ENCODE results near the gene HOXA4. TPM values are rescaled to one million over a fixed set of nuclear protein-coding genes. Genes with fewer than 3 reads are reported as not detected.

HOXA4 gene
- under 1 TPM in 1 of 2 experiments, not detected in 1; 0.19 TPM for total RNA-seq

DNA sequence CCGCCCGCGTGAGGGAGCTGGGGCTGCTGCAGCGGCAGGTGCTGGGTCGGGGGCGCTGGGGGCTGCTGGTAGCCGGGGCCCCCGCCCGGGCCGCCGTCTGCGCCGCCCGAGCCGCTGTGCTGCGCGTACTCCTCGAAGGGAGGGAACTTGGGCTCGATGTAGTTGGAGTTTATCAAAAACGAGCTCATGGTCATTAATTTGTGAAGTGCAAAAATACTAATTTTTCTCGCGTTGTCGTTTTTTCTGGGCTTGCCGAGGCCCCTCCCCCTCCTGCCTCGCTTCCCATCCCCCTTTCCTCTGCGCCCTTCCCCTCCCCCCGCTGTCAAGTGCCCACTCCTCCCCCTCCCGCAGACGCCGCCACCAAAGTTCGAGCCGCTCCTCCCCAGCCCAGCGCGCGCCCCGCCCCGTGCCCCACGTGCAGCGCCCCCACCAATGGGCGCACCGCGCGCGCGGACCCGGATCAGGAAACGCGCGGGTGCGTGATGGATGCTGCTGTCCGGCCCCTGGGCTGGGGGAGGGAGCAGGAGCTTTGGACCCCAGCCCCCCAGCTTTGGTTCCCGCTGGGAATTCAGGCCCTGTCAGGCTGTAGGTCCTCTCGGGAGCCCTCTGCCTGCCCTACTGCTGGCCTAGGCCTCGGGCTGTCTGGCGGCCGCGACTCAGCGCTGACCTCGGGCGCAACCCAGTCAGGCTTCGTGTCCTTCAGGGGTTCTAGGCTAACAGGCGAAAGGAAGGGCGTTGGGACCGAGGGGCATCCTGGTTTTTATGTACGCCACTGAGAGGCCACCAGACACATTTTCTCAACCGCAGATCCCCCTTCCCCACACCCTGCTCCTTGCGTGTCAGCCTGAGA, at the start of gene HOXA4:
Gene HOXA4, minus strand, starts transcription at position 218 of the 850 bp plus-strand sequence. Its CDS starts 24 bp downstream, at position 194.
- POLR2A ChIA-PET, result interaction anchor here (1.0 kb wide), 1 partner anchor 10 kb away, joined by 6 read pairs; no protein-coding TSS in a partner anchor

DNA sequence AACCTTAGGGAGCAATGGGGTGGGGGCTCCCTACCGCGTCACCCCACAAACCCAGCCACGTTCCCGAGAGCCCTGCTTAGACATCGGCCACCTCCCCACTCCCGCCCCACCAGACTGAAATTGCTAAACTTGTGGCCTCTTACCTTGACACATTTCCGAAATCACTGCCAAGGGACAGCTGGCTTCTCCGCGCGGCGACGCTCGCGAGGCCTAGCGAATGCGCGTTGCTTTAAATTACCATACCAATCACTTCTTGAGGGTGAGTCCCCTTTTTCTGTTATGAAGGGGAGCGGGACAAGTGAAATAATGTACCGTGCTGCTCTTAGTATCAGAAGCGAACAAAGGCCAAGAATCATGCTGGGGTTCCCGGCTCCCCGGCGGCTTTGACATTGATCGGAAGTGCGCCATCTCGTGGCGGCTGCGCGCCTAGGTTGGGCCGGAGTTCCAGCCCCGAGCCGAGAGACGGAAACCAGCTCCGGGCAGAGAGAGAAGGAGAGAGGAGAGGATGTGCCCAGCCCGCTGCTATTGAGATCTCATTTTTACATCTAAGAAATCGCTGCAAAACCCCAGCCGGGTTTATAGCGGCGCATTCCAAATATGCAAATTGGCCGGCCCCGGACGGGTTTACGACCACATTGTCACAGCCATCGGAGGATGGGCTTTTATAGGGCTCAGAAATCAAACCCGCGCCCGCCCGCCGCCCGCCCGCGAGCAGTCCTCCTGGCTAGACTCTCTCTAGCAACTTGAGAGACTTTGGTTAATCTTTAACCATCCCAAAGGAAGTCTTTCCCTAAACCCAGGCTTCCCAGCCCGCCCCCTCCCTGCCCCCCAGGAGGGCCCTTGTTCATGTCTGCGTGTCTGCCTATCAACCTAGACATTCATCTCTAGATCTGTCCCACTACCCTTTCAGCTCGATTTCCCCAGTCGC, 49.2 kb upstream of the HOXA4 start:
- ChIA-PET CTCF (interaction anchor here (0.7 to 2.2 kb wide), 7 partner anchors 9 to 39 kb away, joined by 3 to 10 read pairs (median 4); partner anchors contain the start of gene HOXA13), POLR2A (no interaction called here)

More for the DNA sequence above, at the start of gene HOXA4:
- CTCF ChIA-PET, result interaction anchor here (1.5 to 1.7 kb wide), 2 partner anchors 20 to 30 kb away, joined by 4 read pairs; no protein-coding TSS in a partner anchor

DNA sequence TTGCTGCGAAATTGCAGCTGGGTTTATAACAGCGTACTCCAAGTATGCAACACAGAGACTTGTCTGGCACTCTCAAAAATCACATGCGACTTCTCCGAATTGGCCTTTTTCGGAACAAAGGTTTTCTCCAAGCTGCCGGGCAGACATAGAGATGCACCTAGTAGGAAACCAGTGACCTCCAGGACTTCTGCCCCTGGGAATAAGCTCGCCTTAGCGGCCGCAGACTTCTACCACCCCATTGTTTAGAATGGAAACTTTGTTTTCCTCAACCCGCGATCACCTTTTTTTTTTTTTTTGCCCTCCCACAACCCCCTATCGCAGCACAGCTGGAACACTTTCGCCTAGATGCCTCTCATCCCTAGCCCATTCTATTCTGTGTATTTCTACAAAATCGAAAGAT, 48.5 kb upstream of the HOXA4 start:
- ChIA-PET CTCF (interaction anchor here (0.7 to 2.2 kb wide), 7 partner anchors 9 to 378 kb away, joined by 3 to 10 read pairs (median 4); partner anchors contain the start of gene HOXA13), POLR2A (no interaction called here)

DNA sequence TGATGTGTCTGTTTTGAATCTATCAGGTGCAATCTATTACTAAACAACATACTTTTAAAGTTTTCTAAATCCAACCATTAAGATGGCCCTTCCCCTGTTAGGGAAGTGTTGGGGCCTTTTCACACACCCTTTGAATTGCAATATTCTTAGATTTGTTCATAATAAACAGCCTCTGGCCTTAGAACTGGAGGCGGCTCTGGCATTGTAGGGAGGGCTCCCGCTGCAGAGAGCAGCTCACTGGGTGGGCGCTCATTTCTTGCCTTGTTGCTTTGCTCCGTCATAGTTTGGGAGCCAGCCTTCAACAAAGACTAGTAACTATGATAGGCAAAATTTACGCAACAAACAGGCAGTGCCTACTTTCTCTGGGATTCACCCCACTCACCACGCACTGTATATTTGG, 47.8 kb upstream of the HOXA4 start:
- CTCF ChIA-PET, result interaction anchor here (0.7 to 2.2 kb wide), 4 partner anchors 12 to 379 kb away, joined by 3 to 10 read pairs (median 6); no protein-coding TSS in a partner anchor
- POLR2A ChIA-PET, result no interaction called here

DNA sequence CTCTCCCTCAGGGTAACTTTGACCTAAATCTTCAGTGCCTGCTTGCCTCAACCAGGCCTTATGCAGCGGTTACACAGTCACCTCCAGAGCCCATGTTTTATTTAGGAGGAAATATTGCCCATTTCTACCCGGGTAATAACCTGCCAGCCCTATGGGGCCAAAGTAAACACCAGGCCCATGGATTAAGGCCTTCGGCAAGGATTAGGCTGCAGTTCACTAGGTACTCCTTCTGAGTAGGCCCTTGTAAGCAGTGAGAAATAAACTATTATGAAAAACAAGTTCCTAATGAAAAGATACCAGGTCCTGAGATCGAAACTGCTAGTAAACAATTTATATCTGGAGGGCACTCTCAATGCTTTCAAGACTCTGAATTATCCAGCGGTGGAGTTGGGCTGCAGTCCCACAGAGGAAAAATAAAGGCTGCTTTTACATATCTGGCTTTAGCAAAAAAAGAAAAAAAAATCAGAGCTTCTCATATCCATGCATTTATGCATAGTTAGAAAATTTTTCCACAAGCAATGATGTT, 47.3 kb upstream of the HOXA4 start:
- ChIA-PET POLR2A (no interaction called here), CTCF (interaction anchor here (1.3 to 2.2 kb wide), 2 partner anchors 13 to 41 kb away, joined by 3 to 10 read pairs; no protein-coding TSS in a partner anchor)

DNA sequence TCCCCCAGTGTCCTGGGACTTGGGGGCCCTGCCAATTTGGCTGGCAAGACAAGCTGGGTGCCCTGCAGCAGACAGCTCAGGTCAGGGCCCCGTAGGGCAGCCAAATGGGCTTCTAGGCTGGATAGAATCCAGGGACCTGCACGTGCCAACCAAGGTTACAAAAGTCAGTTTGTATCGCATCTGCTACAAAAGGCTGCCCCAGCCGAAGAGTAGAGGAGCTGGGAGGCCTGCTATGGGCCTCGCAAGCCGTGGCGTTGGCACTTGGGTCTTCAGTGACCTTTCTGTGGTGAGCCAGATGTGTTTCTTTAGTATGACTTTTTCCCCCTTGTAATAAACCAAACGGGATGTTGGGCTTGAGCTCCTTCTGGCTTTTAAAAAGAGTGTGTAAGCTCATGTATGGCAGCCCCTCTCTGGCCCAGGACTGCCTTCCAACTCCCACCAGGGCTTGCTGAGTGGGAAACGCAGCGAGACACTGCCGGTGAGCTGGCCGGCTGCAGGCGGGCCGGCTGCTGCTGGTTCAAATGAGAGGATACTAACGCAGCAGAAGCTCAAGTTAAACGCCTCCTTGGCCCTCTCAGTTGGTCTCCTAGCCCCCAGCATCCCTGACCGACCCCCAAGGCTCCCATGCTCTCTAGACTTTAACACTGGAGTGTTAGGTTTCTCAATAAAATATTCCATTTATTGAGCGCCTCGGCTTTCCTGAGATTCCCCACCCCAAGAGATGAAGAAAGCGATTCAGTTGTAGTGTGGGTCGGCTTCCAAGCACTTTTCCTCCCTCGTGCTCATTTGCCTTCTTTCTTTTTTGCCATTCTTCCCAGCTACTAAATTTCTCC, 46.6 kb upstream of the HOXA4 start:
- ChIA-PET POLR2A (no interaction called here), CTCF (no interaction called here)

DNA sequence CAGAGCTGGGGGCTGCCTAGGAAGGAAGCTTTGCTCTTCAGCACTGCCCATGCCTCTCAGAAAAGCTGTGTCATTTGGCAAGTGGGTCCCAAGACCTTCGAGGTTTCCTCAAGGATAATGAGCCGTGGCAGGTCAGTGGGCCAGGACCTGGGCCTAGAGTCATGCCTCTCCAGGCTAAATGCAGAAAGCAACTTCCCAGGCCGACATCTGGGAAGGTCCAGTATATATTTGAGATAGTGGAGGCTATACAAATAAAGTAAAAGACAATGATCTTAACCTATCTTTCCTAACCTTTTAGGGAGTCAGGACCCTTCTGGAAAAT, 45.9 kb upstream of the HOXA4 start:
- POLR2A ChIA-PET, result no interaction called here
- CTCF ChIA-PET, result interaction anchor here (1.0 kb wide), 1 partner anchor 9 kb away, joined by 4 read pairs; no protein-coding TSS in a partner anchor

DNA sequence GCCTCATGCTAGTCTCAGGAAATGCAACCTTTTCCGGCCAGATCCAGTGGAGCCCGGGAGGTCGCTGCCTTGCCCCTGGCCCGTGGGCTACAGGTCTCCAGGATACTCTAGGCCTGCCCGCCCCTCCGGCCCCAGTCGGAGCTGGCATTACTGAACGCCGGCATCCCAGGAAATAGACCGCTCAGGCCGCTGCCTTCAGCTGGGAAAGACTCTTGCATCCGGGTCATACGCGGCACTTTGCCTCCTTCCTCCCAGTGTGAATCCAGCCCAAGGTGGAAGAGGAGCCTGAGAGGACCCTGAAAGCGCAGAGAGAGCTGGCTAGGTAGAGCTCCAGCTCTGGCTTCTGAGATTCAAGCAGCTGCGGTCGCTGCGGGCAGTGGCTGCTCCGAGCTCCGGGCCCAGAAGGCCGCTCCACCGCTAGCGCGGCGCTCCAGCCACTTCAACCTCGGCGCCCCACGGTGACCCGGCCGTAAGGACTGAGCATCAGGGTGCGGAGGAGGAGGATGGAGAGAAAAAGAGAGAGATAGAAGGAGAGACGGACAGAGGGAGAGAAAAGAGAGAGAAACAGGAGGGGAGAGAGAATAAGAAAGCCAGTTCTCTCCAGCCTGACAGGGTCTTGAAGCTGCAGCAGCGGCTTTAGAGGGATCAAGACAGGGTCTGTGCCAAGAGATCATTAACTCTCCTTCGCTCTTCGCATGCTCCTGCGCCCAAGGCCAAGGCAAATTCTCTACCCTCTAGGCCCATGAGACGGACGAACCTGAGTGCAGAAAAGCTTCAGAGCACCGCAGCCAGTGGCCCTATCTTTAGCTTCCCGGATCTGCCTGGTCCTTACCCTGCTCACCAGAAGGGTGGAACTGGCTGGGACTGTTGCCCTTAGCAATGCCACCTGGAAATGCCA, 45.3 kb upstream of the HOXA4 start:
- ChIA-PET CTCF (interaction anchor here (1.0 to 4.2 kb wide), 2 partner anchors 10 to 14 kb away, joined by 4 to 19 read pairs; no protein-coding TSS in a partner anchor), POLR2A (interaction anchor here (0.6 kb wide), 1 partner anchor 602 kb away, joined by 5 read pairs; no protein-coding TSS in a partner anchor)

DNA sequence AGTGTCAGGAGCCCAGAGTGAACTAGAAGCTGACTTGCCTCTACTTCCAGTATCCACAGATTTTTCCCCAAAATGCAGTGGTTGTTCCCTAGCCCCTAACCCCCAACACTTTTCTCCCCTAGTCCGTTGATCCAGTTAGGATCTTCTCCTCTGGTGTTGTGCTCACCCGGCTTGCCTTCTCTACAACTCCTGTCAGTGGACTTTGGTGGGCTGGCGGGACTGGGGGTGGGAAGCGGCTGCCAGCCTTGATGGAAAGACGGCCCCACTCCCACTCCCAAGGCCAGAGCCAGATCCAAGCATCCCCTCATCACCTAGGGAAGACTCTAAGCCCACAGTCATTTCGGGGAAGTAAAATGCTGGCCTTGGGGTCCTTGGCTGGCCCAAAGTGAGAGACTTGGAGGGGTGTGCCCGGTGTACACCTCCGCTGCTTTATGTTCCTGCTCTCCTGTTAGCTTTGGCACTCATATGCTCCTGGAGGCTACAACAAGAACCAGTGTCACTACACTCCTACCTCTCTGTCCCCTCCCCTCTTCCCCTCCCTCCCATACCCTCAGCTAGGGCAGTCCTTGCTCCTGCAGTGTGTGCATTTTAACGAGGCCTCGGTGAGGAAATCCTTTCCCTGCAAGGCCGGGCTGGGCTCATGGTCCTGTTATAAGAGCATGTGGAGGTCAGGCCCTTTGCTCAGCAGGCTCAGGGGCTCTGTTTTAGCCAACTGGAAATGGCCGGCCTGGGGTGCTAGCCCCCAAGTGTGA, 44.5 kb upstream of the HOXA4 start:
- ChIA-PET CTCF (interaction anchor here (1.3 to 4.2 kb wide), 2 partner anchors 13 to 19 kb away, joined by 3 to 19 read pairs; partner anchors contain the start of gene HOXA7), POLR2A (interaction anchor here (0.6 kb wide), 1 partner anchor 603 kb away, joined by 5 read pairs; no protein-coding TSS in a partner anchor)

DNA sequence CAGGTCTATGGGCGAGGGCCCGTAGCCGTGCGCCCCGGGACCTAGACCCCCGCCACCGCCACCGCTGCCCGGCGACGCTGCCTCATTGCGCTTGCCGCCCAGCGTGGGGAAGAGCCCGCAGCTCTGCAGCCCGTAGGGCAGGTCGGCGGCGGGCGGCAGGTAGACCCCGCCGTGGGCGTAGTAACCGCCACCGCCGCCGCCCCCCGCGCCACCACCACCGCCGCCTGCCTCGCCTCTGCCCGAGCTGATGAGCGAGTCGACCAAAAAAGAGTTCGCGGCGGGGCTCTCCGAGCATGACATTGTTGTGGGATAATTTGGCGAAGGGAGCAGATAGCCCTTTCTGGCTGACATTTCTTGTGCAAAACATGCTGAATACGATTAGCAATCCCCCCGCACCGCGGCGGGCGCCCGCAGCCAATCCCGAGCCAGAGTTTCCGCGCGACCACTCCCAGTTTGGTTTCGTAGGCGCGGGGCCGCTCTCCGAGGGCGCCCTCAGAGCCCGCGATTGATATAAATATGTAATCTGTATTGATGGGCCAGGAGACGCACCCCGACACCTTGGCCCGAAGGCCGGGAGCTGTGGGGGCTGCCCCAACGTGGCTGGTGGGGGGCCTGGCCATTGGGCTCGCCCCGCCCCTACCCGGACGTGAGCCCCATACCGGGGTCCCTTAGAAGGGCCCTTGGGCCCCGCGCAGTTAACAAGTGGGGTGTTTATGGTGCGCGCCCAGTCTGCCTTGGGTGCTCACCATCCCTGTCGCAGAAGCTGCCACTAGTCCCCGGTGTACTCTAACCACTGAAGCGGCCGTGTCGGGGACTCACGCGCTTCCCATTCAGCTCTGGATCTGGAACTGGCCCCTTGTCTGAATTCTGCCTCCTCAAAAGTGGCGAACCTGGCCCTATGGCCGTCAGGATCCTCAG, 43.7 kb upstream of the HOXA4 start, which contains the start of gene HOXA10:
Gene HOXA10, minus strand, starts transcription at position 365 of the 918 bp plus-strand sequence. Its CDS starts 14 bp downstream, at position 351.
- ChIA-PET POLR2A (no interaction called here), CTCF (interaction anchor here (1.0 to 4.2 kb wide), 4 partner anchors 13 to 23 kb away, joined by 3 to 19 read pairs (median 4); partner anchors contain the start of gene HOXA7)

DNA sequence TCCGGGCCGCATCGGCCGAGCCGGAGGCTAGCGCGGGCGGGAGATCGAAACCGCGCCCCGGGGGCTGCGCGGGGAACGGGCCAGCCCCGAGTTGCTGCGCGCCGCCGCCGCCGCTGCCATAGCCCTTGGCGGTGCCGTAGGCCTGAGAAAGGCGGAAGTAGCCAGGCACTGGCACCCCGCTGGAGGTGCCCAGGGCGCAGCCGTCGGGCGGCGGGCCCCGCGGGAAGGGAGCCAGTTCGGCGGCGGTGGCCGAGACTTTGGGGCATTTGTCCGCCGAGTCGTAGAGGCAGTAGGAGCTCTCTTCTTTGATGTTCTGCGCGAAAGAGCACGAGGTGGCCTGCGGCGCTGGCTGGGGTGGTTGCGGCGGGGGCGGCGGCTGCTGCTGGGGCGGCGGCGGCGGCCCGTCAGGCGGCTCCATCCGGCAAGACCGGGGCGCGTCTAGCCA, 43.0 kb upstream of the HOXA4 start:
- ChIA-PET CTCF (interaction anchor here (1.0 to 4.2 kb wide), 3 partner anchors 12 to 22 kb away, joined by 4 to 19 read pairs (median 4); no protein-coding TSS in a partner anchor), POLR2A (interaction anchor here (0.6 kb wide), 1 partner anchor 978 kb away, joined by 8 read pairs; no protein-coding TSS in a partner anchor)

DNA sequence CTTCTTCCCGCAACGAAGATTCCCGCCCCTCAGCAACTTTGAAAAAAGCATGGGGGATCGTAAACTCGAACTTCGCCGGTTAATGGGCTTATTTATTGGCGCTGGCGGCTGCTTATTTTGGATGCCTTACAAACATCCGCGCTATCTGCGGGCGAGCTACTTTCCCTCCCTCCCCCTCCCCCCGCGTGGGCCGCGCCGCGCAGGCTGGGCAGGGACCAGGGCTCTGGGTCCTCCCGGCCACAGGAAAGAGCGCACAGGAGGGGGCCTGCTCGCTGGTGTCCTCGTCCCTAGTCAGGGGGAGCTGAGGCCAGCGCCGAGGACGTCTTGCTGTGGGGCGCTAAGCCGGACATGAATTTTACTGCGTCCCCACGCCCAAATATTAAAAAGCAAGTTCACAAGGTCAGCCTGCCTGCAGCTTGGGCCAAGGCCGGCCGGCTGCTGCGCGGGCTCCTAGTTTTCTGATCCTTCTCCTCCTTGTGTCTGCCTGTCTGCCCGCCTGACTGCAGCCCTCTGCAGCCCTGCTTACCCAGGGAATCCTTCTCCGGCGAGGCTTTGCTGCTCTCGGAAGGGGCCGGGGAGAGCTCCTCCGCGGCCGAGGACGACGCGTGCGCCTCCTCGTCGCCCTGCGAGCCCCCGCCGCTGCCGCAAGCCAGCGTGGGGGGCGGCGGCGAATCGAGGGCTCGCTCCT, 42.4 kb upstream of the HOXA4 start:
- POLR2A ChIA-PET, result interaction anchor here (0.6 kb wide), 1 partner anchor 978 kb away, joined by 8 read pairs; no protein-coding TSS in a partner anchor
- CTCF ChIA-PET, result interaction anchor here (0.6 to 4.2 kb wide), 4 partner anchors 11 to 1318 kb away, joined by 3 to 19 read pairs (median 4); no protein-coding TSS in a partner anchor

DNA sequence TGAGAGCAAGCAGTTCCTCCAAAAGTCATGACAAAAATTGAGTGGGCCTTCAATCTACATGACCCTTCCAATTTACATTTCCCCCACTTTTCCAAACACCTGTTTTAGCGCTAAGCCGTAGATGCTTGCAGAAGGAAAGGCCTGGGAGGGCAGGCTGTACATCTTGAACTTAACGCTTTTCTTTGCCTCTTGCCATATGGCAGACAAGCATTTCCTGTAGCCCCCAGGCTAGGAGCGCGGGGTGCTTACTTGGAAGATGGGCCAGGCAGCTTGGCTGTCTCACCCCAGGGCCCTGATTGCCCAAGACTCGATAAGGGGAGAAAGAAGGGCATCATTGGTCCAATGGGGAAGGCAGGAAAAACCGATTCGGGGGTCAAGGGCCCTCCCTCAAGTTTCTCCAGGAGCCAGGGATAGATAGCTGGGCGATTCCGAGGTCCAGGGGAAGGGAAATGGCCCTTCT, 41.8 kb upstream of the HOXA4 start:
- ChIA-PET POLR2A (no interaction called here), CTCF (interaction anchor here (0.6 to 4.2 kb wide), 4 partner anchors 11 to 1318 kb away, joined by 3 to 19 read pairs (median 4); no protein-coding TSS in a partner anchor)

DNA sequence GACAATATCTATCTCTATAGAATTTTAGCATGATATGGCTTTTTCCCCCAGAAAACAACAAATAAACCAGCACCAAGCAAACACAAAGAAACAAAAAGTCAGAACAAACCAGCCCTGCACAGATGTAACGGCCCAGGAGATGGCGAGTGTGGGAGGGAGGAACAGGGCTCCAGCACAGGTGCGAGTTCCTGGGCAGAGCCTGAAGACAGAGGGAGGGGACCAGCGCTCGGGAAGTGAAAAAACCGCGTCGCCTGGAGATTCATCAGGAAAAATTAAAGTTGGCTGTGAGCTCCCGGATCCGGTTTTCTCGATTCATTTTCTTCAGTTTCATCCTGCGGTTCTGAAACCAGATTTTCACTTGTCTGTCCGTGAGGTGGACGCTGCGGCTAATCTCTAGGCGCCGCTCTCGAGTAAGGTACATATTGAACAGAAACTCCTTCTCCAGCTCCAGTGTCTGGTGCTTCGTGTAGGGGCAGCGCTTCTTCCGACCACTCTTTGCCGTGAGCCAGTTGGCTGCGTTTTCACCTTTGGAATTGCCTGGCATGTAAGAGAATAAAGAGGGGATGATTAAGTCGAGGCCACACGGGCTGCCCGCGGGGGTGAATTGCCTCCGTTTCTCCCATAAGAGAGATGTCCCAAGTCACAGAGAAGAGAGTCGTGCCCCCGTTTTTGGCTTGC, 41.2 kb upstream of the HOXA4 start:
- ChIA-PET CTCF (interaction anchor here (1.2 to 4.2 kb wide), 3 partner anchors 10 to 1317 kb away, joined by 3 to 19 read pairs (median 4); no protein-coding TSS in a partner anchor), POLR2A (no interaction called here)
